ENCODE results near the gene PRKCE. TPM values are rescaled to one million over a fixed set of nuclear protein-coding genes. Genes with fewer than 3 reads are reported as not detected.

Gene PRKCE
- total and polyA plus RNA-seq, 4 donors, result 2.5 to 38.6 (median 5.8) TPM

DNA sequence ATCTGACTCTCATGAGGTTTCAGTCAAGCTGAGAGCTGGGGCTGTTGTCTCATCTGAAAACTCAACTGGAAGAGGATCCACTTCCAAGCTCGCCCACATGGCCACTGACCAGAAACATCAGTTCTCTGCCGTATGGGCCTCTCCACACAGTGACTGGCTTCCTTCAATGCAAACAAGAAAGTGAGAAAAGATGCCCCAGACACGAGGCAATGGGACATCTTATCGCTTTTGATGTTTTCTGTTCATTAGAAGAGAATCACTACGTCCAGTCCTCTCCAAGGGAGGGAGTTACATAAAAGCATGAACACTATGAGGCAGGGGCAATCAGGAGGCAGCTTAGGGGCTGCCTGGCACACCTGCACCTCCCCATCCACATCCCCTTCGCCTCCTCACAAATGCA is 338.7 kb downstream of the PRKCE start:
- Histone ChIP-seq H3K27ac (ENCODE audit: low read depth in 1 of 2, low read length in 2 of 2) (no peak overlapping the region), H3K9me3 (ENCODE audit: control insufficient read depth in 4 of 4, low read length in 3 of 4) (no peaks in the 10 kb centered on the region), H3K36me3 (ENCODE audit: control insufficient read depth in 4 of 4, insufficient read depth in 3 of 4, low read depth in 1 of 4, low read length in 3 of 4) (no peaks in the 10 kb centered on the region), H3K4me3 (ENCODE audit: low read depth in 1 of 3, low read length in 3 of 3) (no peak overlapping the region), H3K9ac (ENCODE audit: low read depth in 1 of 2, low read length in 2 of 2) (no peak overlapping the region), H3K27me3 (ENCODE audit: control insufficient read depth in 4 of 4, insufficient read depth in 4 of 4, low read length in 3 of 4) (no peaks in the 10 kb centered on the region), H3K4me1 (ENCODE audit: control insufficient read depth in 4 of 4, insufficient read depth in 4 of 4, low read length in 3 of 4) (peaks cover 9 to 54% (median 44%) of the 10 kb centered on the region in 4 donors)
- WGBS, result 92% methylated on average over 6 of the region's 6 CpGs
- DNase-seq (ENCODE audit: low spot score), result no peak
- TF ChIP-seq CTCF (IDR thresholded peaks at IDR 0.05; ENCODE audit: low read depth, low read length, missing input control) (no peak), RAD21 (IDR thresholded peaks at IDR 0.05) (no peak), JUND (IDR thresholded peaks at IDR 0.05) (no peak), EGR1 (IDR thresholded peaks at IDR 0.05; ENCODE audit: low read depth in 2 of 2) (no peak), HNF4A (conservative IDR thresholded peaks at IDR 0.05) (no peak), FOXA2 (IDR thresholded peaks at IDR 0.05) (no peak)
- TF ChIP-seq, protein P1, sequence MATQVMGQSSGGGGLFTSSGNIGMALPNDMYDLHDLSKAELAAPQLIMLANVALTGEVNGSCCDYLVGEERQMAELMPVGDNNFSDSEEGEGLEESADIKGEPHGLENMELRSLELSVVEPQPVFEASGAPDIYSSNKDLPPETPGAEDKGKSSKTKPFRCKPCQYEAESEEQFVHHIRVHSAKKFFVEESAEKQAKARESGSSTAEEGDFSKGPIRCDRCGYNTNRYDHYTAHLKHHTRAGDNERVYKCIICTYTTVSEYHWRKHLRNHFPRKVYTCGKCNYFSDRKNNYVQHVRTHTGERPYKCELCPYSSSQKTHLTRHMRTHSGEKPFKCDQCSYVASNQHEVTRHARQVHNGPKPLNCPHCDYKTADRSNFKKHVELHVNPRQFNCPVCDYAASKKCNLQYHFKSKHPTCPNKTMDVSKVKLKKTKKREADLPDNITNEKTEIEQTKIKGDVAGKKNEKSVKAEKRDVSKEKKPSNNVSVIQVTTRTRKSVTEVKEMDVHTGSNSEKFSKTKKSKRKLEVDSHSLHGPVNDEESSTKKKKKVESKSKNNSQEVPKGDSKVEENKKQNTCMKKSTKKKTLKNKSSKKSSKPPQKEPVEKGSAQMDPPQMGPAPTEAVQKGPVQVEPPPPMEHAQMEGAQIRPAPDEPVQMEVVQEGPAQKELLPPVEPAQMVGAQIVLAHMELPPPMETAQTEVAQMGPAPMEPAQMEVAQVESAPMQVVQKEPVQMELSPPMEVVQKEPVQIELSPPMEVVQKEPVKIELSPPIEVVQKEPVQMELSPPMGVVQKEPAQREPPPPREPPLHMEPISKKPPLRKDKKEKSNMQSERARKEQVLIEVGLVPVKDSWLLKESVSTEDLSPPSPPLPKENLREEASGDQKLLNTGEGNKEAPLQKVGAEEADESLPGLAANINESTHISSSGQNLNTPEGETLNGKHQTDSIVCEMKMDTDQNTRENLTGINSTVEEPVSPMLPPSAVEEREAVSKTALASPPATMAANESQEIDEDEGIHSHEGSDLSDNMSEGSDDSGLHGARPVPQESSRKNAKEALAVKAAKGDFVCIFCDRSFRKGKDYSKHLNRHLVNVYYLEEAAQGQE (IDR thresholded peaks at IDR 0.05), result no peak
- TF ChIP-seq, protein P2, sequence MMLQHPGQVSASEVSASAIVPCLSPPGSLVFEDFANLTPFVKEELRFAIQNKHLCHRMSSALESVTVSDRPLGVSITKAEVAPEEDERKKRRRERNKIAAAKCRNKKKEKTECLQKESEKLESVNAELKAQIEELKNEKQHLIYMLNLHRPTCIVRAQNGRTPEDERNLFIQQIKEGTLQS (IDR thresholded peaks at IDR 0.05), result no peak

DNA sequence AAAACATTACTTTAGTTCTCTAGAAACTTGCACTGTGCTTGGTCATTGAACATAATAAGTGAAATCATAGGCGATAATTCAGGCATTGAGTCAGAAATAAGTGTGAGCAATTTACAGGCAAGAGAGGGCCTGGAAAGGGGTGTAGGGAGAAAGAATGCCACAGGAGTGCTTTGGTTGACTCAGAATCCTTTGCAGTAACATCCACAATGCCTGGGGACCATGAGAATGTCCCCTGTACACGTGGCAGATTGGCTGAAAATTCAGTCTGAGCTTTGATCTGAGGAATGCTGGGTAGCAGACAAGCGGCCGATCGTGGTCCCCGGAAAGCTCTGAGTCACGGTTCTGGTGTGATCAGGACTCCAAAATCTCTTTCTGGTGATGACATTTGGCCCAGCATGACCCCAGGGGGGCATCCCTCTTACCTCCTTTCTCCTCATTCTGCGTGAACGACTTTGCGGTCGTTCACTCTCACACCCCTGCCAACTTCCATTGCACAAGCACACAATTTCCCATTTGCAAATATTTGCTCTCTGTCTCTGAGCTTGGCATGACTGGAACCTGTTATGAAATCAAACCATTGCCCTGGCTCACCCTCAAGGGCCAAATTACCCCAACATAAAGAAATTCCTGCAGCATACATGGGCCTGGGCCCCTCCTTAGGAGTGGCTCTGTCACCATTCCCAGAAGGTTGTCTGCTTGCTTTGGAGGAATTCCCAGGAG is 340.7 kb downstream of the PRKCE start:
- 24% methylated on average over 11 of the region's 11 CpGs for WGBS
- peak overlapping the region; percentile 83 to 87 for H3K27ac ChIP-seq (ENCODE audit: low read depth in 1 of 2, low read length in 2 of 2)
- H3K9ac ChIP-seq (ENCODE audit: low read depth in 1 of 2, low read length in 2 of 2), result no peak overlapping the region
- H3K27me3 ChIP-seq (ENCODE audit: control insufficient read depth in 4 of 4, insufficient read depth in 4 of 4, low read length in 3 of 4), result no peaks in the 10 kb centered on the region
- DNase-seq (ENCODE audit: low spot score), result peak; percentile 60
- no peaks in the 10 kb centered on the region for H3K36me3 ChIP-seq (ENCODE audit: control insufficient read depth in 4 of 4, insufficient read depth in 3 of 4, low read depth in 1 of 4, low read length in 3 of 4)
- H3K9me3 ChIP-seq (ENCODE audit: control insufficient read depth in 4 of 4, low read length in 3 of 4), result no peaks in the 10 kb centered on the region
- no peak overlapping the region for H3K4me3 ChIP-seq (ENCODE audit: low read depth in 1 of 3, low read length in 3 of 3)
- peaks cover 9 to 54% (median 45%) of the 10 kb centered on the region in 4 donors for H3K4me1 ChIP-seq (ENCODE audit: control insufficient read depth in 4 of 4, insufficient read depth in 4 of 4, low read length in 3 of 4)
- TF ChIP-seq SP1 (IDR thresholded peaks at IDR 0.05), result peak; percentile 99
- TF ChIP-seq FOXA1 (IDR thresholded peaks at IDR 0.05), result peak; percentile 85
- peak; percentile 62 to 68 for TF ChIP-seq RAD21 (IDR thresholded peaks at IDR 0.05)
- TF ChIP-seq EGR1 (IDR thresholded peaks at IDR 0.05; ENCODE audit: low read depth in 2 of 2), result peak; percentile 57 to 93
- TF ChIP-seq, protein P1 (IDR thresholded peaks at IDR 0.05), result peak; percentile 91
- peak; percentile 90 to 91 for TF ChIP-seq HNF4A (conservative IDR thresholded peaks at IDR 0.05)
- TF ChIP-seq NR2F2 (IDR thresholded peaks at IDR 0.05), result peak; percentile 97
- no peak for TF ChIP-seq HNF4G (IDR thresholded peaks at IDR 0.05)
- TF ChIP-seq RXRA (IDR thresholded peaks at IDR 0.05), result peak; percentile 100
- TF ChIP-seq TAF1 (conservative IDR thresholded peaks at IDR 0.05), result no peak
- TF ChIP-seq, protein P3, sequence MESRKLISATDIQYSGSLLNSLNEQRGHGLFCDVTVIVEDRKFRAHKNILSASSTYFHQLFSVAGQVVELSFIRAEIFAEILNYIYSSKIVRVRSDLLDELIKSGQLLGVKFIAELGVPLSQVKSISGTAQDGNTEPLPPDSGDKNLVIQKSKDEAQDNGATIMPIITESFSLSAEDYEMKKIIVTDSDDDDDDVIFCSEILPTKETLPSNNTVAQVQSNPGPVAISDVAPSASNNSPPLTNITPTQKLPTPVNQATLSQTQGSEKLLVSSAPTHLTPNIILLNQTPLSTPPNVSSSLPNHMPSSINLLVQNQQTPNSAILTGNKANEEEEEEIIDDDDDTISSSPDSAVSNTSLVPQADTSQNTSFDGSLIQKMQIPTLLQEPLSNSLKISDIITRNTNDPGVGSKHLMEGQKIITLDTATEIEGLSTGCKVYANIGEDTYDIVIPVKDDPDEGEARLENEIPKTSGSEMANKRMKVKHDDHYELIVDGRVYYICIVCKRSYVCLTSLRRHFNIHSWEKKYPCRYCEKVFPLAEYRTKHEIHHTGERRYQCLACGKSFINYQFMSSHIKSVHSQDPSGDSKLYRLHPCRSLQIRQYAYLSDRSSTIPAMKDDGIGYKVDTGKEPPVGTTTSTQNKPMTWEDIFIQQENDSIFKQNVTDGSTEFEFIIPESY (IDR thresholded peaks at IDR 0.05), result peak; percentile 96
- TF ChIP-seq, protein P2 (IDR thresholded peaks at IDR 0.05), result peak; percentile 99
- TF ChIP-seq GABPA (IDR thresholded peaks at IDR 0.05 in 1 of 2, conservative IDR thresholded peaks at IDR 0.05 in 1 of 2), result peak in 1 of 2 donors; percentile 64
- TF ChIP-seq JUND (IDR thresholded peaks at IDR 0.05), result peak; percentile 98
- peak; percentile 82 for TF ChIP-seq YY1 (IDR thresholded peaks at IDR 0.05)
- TF ChIP-seq, protein P4, sequence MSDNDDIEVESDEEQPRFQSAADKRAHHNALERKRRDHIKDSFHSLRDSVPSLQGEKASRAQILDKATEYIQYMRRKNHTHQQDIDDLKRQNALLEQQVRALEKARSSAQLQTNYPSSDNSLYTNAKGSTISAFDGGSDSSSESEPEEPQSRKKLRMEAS (IDR thresholded peaks at IDR 0.05), result peak; percentile 97
- peak; percentile 82 for TF ChIP-seq FOXA2 (IDR thresholded peaks at IDR 0.05)

Data from liver (tissue), 9 donors.